IMR-90 (cell line): ENCODE measurements around the gene MFSD2A.

Experiments used
- BHLHE40 ChIP-seq: fragments of 150-350 bp; IDR thresholded peaks from 2 replicates; pipeline ENCODE4 v1.6.1; 2016; ENCODE audit warnings: mild to moderate bottlenecking, low read depth, low read length
- CEBPB ChIP-seq: IDR thresholded peaks from 2 replicates; pipeline ENCODE4 v1.6.1; 2012; ENCODE audit warnings: low read depth, low read length, improper control_type of control experiment
- ELK1 ChIP-seq: fragments of 150-350 bp; IDR thresholded peaks from 2 replicates; pipeline ENCODE4 v1.6.1; 2016; ENCODE audit warnings: low read depth, mild to moderate bottlenecking, low read length, moderate library complexity, borderline replicate concordance
- FOS ChIP-seq: fragments of 150-350 bp; IDR thresholded peaks from 2 replicates; pipeline ENCODE4 v1.6.1; 2016; ENCODE audit warnings: low read depth, low read length
- MAFK ChIP-seq: IDR thresholded peaks from 2 replicates; pipeline ENCODE4 v1.6.1; 2012; ENCODE audit warnings: low read depth, low read length, improper control_type of control experiment
- MAZ ChIP-seq: IDR thresholded peaks from 2 replicates; pipeline ENCODE4 v1.6.1; 2012; ENCODE audit warnings: low read depth, mild to moderate bottlenecking, low read length, improper control_type of control experiment, moderate library complexity, borderline replicate concordance
- MXI1 ChIP-seq: IDR thresholded peaks from 2 replicates; pipeline ENCODE4 v1.6.1; 2012; ENCODE audit warnings: low read depth, mild to moderate bottlenecking, low read length, moderate library complexity, borderline replicate concordance
- POLR2A ChIP-seq: IDR thresholded peaks from 2 replicates; pipeline ENCODE4 v1.6.1; 2012; ENCODE audit warnings: mild to moderate bottlenecking, low read depth, low read length
- RCOR1 ChIP-seq: IDR thresholded peaks from 2 replicates; pipeline ENCODE4 v1.6.1; 2012; ENCODE audit warnings: mild to moderate bottlenecking, low read length, improper control_type of control experiment; ENCODE audit not compliant: insufficient replicate concordance
- RFX5 ChIP-seq: IDR thresholded peaks from 2 replicates; pipeline ENCODE4 v1.8.0; 2012; ENCODE audit warnings: low read depth, mild to moderate bottlenecking, low read length, moderate library complexity
- SMC3 ChIP-seq: fragments of 150-350 bp; IDR thresholded peaks from 2 replicates; pipeline ENCODE4 v1.6.1; 2016; ENCODE audit warnings: low read depth, mild to moderate bottlenecking, antibody characterized with exemption, low read length, moderate library complexity
- TF ChIP-seq, protein P1 (sequence below): conservative IDR thresholded peaks from 2 replicates; pipeline ENCODE4 v1.5.1; 2012; ENCODE audit warnings: mild to moderate bottlenecking, low read depth, low read length, improper control_type of control experiment

- TF ChIP-seq MXI1: no peak
- no peak for TF ChIP-seq CEBPB
- TF ChIP-seq MAZ: no peak
- TF ChIP-seq FOS: no peak
- TF ChIP-seq, protein P1, sequence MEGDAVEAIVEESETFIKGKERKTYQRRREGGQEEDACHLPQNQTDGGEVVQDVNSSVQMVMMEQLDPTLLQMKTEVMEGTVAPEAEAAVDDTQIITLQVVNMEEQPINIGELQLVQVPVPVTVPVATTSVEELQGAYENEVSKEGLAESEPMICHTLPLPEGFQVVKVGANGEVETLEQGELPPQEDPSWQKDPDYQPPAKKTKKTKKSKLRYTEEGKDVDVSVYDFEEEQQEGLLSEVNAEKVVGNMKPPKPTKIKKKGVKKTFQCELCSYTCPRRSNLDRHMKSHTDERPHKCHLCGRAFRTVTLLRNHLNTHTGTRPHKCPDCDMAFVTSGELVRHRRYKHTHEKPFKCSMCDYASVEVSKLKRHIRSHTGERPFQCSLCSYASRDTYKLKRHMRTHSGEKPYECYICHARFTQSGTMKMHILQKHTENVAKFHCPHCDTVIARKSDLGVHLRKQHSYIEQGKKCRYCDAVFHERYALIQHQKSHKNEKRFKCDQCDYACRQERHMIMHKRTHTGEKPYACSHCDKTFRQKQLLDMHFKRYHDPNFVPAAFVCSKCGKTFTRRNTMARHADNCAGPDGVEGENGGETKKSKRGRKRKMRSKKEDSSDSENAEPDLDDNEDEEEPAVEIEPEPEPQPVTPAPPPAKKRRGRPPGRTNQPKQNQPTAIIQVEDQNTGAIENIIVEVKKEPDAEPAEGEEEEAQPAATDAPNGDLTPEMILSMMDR: no peak
- TF ChIP-seq MAFK: no peak
- no peak for TF ChIP-seq RFX5
- no peak for TF ChIP-seq POLR2A
- no peak for TF ChIP-seq BHLHE40
- TF ChIP-seq ELK1: no peak
- TF ChIP-seq SMC3: no peak
- no peak for TF ChIP-seq RCOR1
Observed at GRCh38 chr1:39962450-39962825, 7.5 kb downstream of the MFSD2A start.
